ENCODE measurements around the gene NOL6. TPM values are rescaled to one million over a fixed set of nuclear protein-coding genes. Genes with fewer than 3 reads are reported as not detected.
"Not testable (repeated sequence)": the region's sequence is repeated elsewhere in the genome, so short reads cannot be mapped to it uniquely, and the experiment has no call there.

Gene NOL6
- total RNA-seq, 1 experiment from 2014 or later = 29.7 TPM

- in situ Hi-C loops (cut with HindIII; ENCODE audit: low pct_unique_long_range_greater_than_20kb, low sequenced_read_pairs) = no loop called here
- no peak for DNase-seq (ENCODE audit: low read depth, low spot score)
Observed at GRCh38 chr9:33458444-33458843, 15.3 kb downstream of the NOL6 start.

- no peak for DNase-seq (ENCODE audit: low read depth, low spot score)
- in situ Hi-C loops (cut with HindIII; ENCODE audit: low pct_unique_long_range_greater_than_20kb, low sequenced_read_pairs) = no loop called here
Observed at GRCh38 chr9:33455945-33456344, 17.8 kb downstream of the NOL6 start.

- in situ Hi-C loops (cut with HindIII; ENCODE audit: low pct_unique_long_range_greater_than_20kb, low sequenced_read_pairs); DNase-seq (ENCODE audit: low read depth, low spot score): not testable (repeated sequence)
Observed at GRCh38 chr9:33455456-33455855, 18.3 kb downstream of the NOL6 start.

GRCh38 chr9:33454661-33455026 lies 19.1 kb downstream of the NOL6 start:
- DNase-seq (ENCODE audit: low read depth, low spot score); in situ Hi-C loops (cut with HindIII; ENCODE audit: low pct_unique_long_range_greater_than_20kb, low sequenced_read_pairs): not testable (repeated sequence)

- in situ Hi-C loops (cut with HindIII; ENCODE audit: low pct_unique_long_range_greater_than_20kb, low sequenced_read_pairs) = no loop called here
Observed at GRCh38 chr9:33453999-33454660, 19.6 kb downstream of the NOL6 start.

GRCh38 chr9:33453286-33453860 lies 20.4 kb downstream of the NOL6 start:
- DNase-seq (ENCODE audit: low read depth, low spot score) = no peak
- in situ Hi-C loops (cut with HindIII; ENCODE audit: low pct_unique_long_range_greater_than_20kb, low sequenced_read_pairs) = no loop called here

More at GRCh38 chr9:33453999-33454660, 19.6 kb downstream of the NOL6 start:
- DNase-seq (ENCODE audit: low read depth, low spot score) = no peak

- in situ Hi-C loops (cut with HindIII; ENCODE audit: low pct_unique_long_range_greater_than_20kb, low sequenced_read_pairs) = no loop called here
Observed at GRCh38 chr9:33452828-33453271, 20.9 kb downstream of the NOL6 start.

GRCh38 chr9:33450621-33451146 lies 23.0 kb downstream of the NOL6 start:
- no peak for DNase-seq (ENCODE audit: low read depth, low spot score)

More at GRCh38 chr9:33452828-33453271, 20.9 kb downstream of the NOL6 start:
- DNase-seq (ENCODE audit: low read depth, low spot score) = peak; percentile 74

GRCh38 chr9:33449715-33450114 lies 24.0 kb downstream of the NOL6 start:
- no peak for DNase-seq (ENCODE audit: low read depth, low spot score)
- in situ Hi-C loops (cut with HindIII; ENCODE audit: low pct_unique_long_range_greater_than_20kb, low sequenced_read_pairs) = no loop called here

More at GRCh38 chr9:33450621-33451146, 23.0 kb downstream of the NOL6 start:
- in situ Hi-C loops (cut with HindIII; ENCODE audit: low pct_unique_long_range_greater_than_20kb, low sequenced_read_pairs) = no loop called here

- in situ Hi-C loops (cut with HindIII; ENCODE audit: low pct_unique_long_range_greater_than_20kb, low sequenced_read_pairs) = no loop called here
- no peak for DNase-seq (ENCODE audit: low read depth, low spot score)
Observed at GRCh38 chr9:33447799-33448553, 25.7 kb downstream of the NOL6 start.

- in situ Hi-C loops (cut with HindIII; ENCODE audit: low pct_unique_long_range_greater_than_20kb, low sequenced_read_pairs) = no loop called here
- DNase-seq (ENCODE audit: low read depth, low spot score) = peak; percentile 22
Observed at GRCh38 chr9:33446946-33447798, 26.6 kb downstream of the NOL6 start, which contains the start of gene AQP3. AQP3 (minus strand) TSS chr9:33447593; CDS start chr9:33447530, 63 bp downstream.

- no peak for DNase-seq (ENCODE audit: low read depth, low spot score)
- in situ Hi-C loops (cut with HindIII; ENCODE audit: low pct_unique_long_range_greater_than_20kb, low sequenced_read_pairs) = no loop called here
Observed at GRCh38 chr9:33446240-33446945, 27.3 kb downstream of the NOL6 start.

GRCh38 chr9:33445389-33446239 lies 28.1 kb downstream of the NOL6 start:
- DNase-seq (ENCODE audit: low read depth, low spot score) = no peak
- in situ Hi-C loops (cut with HindIII; ENCODE audit: low pct_unique_long_range_greater_than_20kb, low sequenced_read_pairs) = no loop called here

- DNase-seq (ENCODE audit: low read depth, low spot score) = no peak
- in situ Hi-C loops (cut with HindIII; ENCODE audit: low pct_unique_long_range_greater_than_20kb, low sequenced_read_pairs) = no loop called here
Observed at GRCh38 chr9:33443464-33444154, 30.1 kb downstream of the NOL6 start.

- in situ Hi-C loops (cut with HindIII; ENCODE audit: low pct_unique_long_range_greater_than_20kb, low sequenced_read_pairs) = no loop called here
- DNase-seq (ENCODE audit: low read depth, low spot score) = no peak
Observed at GRCh38 chr9:33443047-33443446, 30.7 kb downstream of the NOL6 start.

GRCh38 chr9:33442125-33442524 lies 31.6 kb downstream of the NOL6 start:
- no peak for DNase-seq (ENCODE audit: low read depth, low spot score)
- in situ Hi-C loops (cut with HindIII; ENCODE audit: low pct_unique_long_range_greater_than_20kb, low sequenced_read_pairs) = no loop called here
